HG03108 (cell line): ENCODE data around the gene HTR2B.
"Not testable (repeated sequence)": the region's sequence is repeated elsewhere in the genome, so short reads cannot be mapped to it uniquely, and the experiment has no call there.

ENCODE experiments used
- ATAC-seq: cut with Tn5 transposase; IDR thresholded peaks from one replicate; pipeline ENCODE4 v1.9.1; 2021; ENCODE audit warnings: moderate library complexity; ENCODE audit not compliant: unreplicated experiment

HTR2B gene

DNA sequence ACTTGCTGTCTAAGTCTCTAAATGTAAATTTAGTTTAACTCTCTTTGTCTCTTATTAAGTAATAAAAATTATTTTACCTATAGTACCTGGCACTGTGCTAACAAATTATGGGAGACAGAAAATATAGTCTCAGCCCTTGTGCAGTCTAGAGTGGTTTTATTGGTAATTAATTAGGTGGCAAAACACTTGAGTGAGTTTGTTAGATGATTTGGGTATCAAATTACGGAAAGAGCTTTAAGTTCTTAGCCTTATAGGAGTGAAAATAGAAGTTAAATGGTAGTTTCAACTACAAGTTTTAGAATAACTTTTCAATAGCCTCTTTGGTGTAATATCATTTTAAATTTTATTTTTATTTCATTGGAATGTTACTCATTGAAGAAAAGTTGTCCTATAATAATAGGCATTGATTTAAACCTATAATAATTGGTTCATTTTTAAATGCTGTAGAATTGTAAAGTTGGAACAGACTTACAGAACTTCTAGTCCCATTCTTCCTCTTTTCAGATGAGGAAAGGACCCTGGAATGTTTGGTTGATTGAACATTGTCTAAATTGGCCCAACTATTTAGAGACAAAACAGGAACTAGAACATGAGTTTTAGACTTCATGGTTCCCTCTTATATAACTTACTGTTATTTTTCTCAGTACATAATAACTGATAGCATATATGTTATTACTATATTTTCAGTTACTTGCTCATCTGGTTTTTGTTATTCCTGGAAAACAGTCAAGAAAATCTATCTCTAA is 10.2 kb upstream of the HTR2B start:
- ATAC-seq, result no peak

- ATAC-seq, result no peak
Measured at GRCh38 chr2:231133365-231134099, 8.7 kb upstream of the HTR2B start.

DNA sequence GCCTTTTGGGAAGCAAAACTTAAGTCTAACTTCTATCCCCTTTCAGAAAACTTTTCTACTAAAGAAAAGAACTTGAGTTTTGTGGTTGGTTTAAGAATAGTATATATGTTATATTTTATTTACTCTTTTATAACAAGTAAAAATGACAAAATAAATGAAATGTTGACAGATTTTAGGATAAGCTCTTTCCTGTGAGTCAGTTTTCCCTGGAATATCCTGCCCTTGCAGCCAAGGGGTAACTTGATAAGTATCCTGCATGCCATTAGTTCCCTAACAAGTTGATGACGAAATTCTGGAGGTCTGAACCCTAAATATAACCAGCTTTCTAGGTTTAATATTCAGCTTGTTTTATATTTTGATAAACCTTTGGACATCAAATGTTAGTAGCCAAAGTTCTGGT is 7.3 kb upstream of the HTR2B start:
- ATAC-seq, result no peak

DNA sequence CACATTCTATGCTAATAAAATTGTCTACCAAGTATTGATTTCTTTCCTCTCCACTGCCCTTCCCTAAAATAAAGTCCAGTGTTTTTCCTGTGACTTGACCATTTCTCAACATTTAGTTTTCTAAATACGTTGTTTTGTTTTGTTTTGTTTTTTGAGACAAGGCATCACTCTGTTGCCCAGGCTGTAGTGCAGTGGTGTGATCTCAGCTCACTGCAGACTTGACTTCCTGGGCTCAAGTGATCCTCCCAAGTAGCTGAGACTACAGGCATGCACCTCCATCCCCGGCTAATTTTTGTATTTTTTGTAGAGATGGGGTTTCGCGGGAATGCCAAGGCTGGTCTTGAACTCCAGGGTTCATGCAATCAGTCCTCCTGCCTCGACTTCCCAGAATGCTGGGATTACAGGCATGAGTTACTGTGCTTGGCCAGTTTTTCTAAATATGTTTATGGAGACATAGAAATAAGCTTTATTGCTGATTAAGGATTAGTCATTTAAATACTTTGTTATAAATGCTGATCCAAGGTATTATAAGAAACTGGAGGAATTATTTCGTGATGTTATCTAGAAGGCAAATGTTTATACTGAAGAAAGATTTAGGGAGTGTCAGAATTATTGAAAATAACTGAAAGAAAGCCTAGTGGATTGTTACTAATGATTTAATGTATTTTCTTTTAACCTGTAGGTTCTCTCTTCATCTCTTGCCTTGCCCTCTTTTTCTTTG is 5.7 kb upstream of the HTR2B start:
- ATAC-seq, result no peak

DNA sequence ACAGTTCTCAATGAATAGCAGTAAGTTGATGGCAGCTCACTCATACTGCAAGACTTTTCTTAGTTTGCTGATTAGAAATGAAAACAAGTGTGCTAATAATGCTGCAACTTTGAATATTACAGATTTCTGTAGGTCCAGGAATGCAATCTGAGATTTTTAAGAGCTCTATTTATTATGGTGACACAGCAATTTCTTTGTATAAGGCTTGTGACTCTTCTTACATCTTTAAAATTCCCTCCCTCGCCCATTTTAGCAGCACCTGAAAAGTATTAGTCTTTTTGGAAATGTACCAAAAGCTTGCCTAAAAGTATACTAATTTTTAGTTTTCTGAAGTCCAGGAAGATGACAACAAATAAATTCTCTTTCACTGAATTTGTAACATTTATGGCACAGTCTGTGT is 4.4 kb upstream of the HTR2B start:
- no peak for ATAC-seq

- no peak for ATAC-seq
Measured at GRCh38 chr2:231128541-231128940, 3.7 kb upstream of the HTR2B start.

GRCh38 chr2:231127936-231128335 is 3.1 kb upstream of the HTR2B start:
- ATAC-seq, result no peak

- no peak for ATAC-seq
Measured at GRCh38 chr2:231127480-231127879, 2.6 kb upstream of the HTR2B start.

- no peak for ATAC-seq
Measured at GRCh38 chr2:231126123-231126522, 1.3 kb upstream of the HTR2B start.

DNA sequence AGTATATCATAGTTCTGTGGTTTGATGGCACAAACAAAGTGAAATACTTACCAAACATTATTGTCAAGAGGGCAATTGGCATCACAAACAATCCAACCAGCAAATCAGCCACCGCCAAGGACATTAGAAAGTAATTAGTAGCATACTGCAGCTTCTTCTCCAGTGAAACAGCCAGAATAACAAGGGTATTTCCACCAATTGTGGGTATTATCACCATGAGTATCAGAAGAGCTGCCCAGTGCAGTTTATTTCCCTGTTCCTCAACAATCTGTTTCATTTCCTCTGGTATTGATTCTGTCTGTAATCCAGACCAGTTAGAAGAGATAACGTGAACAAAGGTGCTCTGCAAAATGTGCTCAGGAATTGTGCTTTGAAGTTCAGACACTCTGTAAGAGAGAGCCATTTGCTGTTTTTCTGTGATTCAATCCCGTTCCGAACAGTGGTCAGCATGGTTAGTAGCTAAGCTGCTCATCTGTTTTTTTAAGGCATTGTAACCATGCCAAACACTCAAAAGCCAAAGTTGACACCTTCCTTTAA is 1.4 kb downstream of the HTR2B start:
- ATAC-seq, result no peak

GRCh38 chr2:231118614-231118942 is 6.3 kb downstream of the HTR2B start:
- no peak for ATAC-seq

GRCh38 chr2:231117922-231118613 is 6.8 kb downstream of the HTR2B start:
- ATAC-seq, result no peak

DNA sequence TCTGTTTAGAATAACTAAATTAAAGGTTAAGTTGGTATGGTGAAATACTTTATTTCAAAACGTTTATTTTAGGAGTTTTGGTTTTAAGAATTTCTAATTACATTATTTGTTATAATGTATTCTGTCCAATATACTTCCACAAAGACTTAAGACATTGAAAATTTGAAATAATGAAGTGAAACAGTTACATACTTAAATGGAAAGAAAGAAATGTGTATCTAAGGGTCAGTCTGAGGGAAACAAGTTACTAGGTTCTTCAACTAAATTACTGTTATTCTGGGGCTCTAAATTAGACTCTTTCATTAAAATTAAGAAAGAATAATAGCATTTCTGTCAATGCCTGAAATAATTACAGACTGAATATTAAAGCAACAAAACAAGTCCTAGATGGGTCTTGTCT is 7.7 kb downstream of the HTR2B start:
- ATAC-seq, result no peak

GRCh38 chr2:231115651-231116050 is 9.2 kb downstream of the HTR2B start:
- ATAC-seq, result no peak

DNA sequence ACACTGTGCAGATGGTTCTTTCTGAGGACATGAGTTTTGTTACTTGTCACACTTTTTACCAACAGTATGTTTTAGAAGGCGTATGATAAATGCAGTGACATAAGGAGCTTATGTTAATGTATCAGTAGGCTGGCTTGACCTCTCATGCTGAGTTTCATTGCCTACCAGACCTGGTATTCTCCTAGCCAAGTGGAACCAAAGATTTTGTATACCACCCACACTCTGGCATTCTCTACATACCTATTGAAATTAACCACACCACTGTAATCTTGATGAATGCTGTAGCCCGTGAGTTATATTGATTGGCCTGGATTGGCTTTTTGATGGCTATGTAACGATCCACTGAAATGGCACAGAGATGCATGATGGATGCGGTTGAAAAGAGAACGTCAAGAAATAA is 11.4 kb downstream of the HTR2B start:
- no peak for ATAC-seq

DNA sequence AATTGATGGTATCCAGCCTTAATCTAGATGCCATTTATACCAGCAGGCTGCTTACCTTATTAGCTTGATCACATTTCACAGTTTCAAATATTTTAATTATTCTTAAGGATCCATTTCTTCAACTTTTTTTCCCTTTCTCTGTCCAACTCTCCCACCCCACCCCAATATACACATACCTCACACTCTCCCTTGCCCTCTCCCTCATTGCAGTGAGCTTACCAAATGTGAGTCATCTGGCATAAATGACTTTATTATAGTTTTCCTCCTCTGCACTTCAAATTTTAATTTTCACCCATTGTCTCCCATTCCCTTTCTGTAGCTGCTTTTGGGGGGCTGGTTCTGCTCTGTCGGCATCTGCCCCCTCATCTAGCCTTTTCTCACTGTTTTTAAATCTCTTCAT is 12.9 kb downstream of the HTR2B start:
- no peak for ATAC-seq

DNA sequence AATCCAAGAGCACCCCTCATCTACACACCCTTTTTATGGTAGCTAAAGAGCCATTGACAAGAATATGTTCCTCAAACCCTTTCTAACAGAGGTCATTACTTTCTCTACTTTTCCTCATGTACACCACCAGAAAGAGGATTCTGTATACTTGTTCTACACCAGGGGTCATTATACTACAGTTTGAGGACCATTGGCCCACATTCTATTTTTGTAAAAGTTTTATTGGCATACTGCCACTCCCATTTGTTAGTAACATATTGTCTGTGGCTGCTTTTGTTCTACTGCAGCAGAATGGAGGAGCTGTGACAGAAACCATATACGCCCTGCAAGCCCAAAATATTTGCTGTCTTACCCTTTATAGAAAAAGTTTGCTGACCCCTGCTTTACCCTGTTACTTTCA is 14.3 kb downstream of the HTR2B start:
- no peak for ATAC-seq

- peak; percentile 72 for ATAC-seq
Measured at GRCh38 chr2:231104115-231104713, 20.6 kb downstream of the HTR2B start.

GRCh38 chr2:231102772-231103171 is 22.1 kb downstream of the HTR2B start:
- no peak for ATAC-seq

DNA sequence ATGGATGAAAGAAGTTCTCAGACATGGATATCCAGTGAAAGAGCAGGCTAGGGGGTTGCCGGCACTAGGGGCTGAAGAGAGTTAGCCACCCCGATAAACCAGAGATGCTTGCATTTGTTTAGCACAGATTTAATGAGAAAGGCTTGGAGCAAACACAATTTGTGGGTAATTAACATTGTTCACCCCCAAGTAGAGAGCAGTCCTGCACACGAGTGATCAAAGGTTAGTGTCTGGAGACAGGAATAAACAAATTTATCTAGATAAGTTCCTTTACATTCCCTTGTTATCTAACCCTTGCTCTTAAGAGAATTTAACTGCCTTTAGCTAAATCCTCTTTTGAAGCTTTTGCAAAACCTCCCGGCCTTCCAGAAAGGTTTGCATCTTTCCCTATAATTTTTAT is 23.9 kb downstream of the HTR2B start:
- no peak for ATAC-seq

DNA sequence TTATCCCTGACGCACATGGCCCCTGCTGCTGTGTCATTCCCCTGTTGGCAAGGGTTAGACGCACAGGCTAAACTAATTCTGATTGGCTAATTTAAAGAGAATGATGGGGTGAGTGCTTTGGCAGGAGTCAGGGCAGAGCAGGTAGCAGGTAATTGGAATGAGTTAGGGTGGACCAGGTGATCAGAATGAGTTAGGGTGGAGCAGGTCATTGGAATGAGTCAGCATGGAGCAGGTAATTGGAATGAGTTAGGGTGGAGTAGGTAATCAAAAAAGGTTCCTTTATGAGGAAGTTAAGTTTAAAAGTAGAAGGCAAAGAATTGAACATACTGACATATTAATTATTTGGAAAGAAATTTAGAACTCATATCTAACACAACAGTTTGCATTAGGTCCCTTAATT is 24.5 kb downstream of the HTR2B start:
- not testable (repeated sequence) for ATAC-seq
